NB4 (cell line): Measurements from ENCODE around the gene TSPAN18.

Experiments used
- DNase-seq: peaks from one replicate; pipeline ENCODE4 v3.0.0; 2010; ENCODE audit warnings: low read depth
- H3K4me3 ChIP-seq: one replicate; pipeline ENCODE4 v1.5.1; 2011; ENCODE audit warnings: mild to moderate bottlenecking, low read depth, low read length, moderate library complexity
- MYC ChIP-seq: IDR thresholded peaks from 2 replicates; pipeline ENCODE4 v1.6.1; 2011; ENCODE audit warnings: low read depth, low read length
- POLR2A ChIP-seq: IDR thresholded peaks from 2 replicates; pipeline ENCODE4 v1.6.1; 2011; ENCODE audit warnings: mild to moderate bottlenecking; ENCODE audit not compliant: insufficient read length; ENCODE audit errors: extremely low read depth
- TF ChIP-seq, protein P1 (sequence below): IDR thresholded peaks from one replicate; pipeline ENCODE4 v1.5.1; 2012; ENCODE audit warnings: low read depth, low read length
- TF ChIP-seq, protein P2 (sequence below): IDR thresholded peaks from 2 replicates; pipeline ENCODE4 v1.6.1; 2011; ENCODE audit warnings: low read depth, low read length

The TSPAN18 gene

DNA sequence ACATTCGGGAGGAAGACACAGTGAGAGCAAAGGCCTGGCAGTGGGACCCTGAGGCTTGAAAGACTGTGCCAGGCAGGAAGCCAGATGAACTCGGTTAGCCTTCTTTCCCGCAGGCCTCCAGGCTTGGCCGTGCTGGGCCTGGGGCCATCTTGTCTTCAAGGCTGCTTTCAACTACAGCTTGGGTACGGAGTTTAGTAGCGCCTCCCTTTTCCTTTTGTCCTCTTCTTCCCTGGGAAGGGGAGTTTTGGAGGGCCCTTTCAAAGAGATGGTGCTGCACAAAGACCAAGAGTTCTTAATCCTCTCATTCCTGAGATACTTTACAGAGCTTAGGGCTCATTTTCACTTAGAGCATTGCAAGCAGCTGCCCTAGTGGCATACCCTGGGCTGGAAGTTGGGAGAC, 136.5 kb downstream of the TSPAN18 start:
- H3K4me3 ChIP-seq: no peak overlapping the region
- TF ChIP-seq POLR2A (no peak), MYC (no peak)
- TF ChIP-seq, protein P1, sequence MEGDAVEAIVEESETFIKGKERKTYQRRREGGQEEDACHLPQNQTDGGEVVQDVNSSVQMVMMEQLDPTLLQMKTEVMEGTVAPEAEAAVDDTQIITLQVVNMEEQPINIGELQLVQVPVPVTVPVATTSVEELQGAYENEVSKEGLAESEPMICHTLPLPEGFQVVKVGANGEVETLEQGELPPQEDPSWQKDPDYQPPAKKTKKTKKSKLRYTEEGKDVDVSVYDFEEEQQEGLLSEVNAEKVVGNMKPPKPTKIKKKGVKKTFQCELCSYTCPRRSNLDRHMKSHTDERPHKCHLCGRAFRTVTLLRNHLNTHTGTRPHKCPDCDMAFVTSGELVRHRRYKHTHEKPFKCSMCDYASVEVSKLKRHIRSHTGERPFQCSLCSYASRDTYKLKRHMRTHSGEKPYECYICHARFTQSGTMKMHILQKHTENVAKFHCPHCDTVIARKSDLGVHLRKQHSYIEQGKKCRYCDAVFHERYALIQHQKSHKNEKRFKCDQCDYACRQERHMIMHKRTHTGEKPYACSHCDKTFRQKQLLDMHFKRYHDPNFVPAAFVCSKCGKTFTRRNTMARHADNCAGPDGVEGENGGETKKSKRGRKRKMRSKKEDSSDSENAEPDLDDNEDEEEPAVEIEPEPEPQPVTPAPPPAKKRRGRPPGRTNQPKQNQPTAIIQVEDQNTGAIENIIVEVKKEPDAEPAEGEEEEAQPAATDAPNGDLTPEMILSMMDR: no peak
- TF ChIP-seq, protein P2, sequence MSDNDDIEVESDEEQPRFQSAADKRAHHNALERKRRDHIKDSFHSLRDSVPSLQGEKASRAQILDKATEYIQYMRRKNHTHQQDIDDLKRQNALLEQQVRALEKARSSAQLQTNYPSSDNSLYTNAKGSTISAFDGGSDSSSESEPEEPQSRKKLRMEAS: no peak
- no peak for DNase-seq

DNA sequence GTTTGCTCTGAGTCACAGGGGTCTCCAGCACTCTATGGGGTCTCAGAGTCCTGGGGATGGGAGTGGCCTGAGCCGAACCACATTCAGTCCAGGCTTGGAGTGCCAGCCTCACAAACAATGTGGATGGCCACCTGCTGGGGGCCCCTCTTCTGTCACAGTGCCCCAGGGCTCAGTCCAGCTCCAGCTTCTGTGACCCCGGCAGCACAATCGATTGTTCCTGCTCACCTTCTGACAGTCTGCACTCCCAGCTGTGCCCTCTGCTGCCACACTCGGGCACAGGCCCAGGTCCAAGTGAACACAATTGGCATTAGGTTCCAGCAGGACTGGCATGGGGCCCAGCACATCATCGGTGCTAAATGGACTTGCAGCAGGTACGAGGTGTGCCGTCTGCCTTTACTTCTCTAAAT, 139.1 kb downstream of the TSPAN18 start:
- TF ChIP-seq, protein P1: no peak
- TF ChIP-seq MYC (no peak), POLR2A (no peak)
- TF ChIP-seq, protein P2: no peak
- DNase-seq: no peak
- H3K4me3 ChIP-seq: no peak overlapping the region

DNA sequence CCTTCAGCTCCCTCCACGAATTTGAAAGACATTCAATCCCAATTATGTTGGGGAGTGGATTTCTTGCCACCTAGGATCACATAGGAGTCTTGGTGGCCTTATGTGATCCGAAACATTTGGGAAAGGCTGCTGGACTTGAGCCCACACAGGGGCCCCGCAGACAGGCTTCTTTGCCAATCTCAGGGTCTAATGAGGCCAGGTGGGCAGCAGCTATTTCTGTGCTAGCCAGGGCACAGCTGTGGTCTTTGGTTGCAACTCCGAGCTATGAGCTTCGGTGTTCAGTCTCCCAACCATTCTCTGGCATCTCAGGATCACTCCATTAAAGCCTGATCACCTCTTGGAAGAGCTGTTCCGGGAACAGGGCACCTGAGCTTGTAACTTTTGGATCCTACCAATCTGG, 139.5 kb downstream of the TSPAN18 start:
- TF ChIP-seq, protein P1: no peak
- TF ChIP-seq MYC: no peak
- TF ChIP-seq, protein P2: no peak
- TF ChIP-seq POLR2A: no peak
- H3K4me3 ChIP-seq: no peak overlapping the region
- no peak for DNase-seq

DNA sequence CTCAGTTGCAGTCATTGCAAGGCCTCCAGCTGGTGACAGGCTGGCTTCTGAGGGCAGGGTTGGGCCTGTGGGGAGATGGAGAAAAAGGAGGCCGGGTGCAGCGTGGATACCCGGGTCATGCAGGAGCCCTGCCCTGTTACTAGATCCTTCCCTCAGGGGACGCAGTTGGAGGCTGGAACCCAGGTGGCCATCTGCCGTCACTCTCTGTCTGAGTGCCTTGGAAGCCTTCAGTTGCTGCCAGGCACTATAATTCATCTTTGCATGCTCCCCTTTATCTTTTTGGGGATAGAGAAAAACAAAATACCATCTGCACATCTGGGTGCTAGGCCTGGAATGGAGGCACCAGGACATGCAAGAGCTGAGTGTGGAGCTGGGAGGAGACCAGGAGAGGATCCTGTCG, 141.3 kb downstream of the TSPAN18 start:
- no peak for TF ChIP-seq MYC
- TF ChIP-seq, protein P2: no peak
- no peak for TF ChIP-seq POLR2A
- TF ChIP-seq, protein P1: no peak
- no peak for DNase-seq
- H3K4me3 ChIP-seq: no peak overlapping the region

DNA sequence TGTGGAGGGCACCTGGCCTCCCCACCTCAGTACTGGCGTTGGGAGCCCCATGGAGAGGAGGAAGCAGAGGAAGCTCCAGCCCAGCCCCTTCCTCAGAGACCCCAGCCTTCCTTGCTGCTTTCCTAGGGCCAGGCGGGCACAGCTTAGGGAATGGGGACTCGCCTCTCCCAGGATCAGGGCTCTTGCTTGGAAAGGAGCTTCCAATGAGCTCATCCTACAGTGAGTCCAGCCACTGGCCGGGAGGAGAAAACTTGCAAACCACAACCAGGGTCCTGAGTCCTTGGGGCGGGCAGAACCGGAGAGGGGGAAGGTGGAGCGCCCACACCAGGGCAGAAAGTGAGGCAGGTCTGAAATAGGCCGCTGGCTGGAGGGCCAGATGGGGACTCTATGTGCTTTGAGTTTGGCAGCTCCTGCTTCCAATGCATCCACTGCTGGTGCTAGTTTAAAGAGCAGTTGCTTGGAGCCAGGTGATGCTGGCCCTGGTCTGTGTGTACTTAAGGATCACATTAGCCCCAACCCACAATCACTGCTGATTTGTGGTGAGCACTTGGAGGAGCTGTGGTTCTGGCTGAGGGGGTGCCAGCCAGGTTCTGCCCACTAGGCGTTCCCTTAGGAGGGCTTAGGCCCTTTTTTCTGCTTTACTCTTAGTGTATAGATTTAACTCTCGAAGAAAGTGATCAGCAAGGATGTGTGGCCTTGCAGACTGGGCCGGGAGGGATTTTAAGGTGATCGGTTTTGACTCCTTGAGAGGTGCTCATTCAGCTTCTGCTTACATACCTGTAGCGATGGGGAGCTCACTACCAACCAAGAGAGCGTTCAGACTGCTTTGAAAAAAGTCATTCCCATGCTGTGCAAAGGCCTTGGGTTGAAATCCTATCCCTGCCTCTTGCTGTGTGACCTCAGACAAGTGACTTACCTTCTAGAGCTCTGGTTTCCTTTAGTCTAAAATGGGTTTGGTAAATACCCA, 142.0 kb downstream of the TSPAN18 start:
- no peak for DNase-seq

More for the DNA sequence above, 142.0 kb downstream of the TSPAN18 start:
- H3K4me3 ChIP-seq: no peak overlapping the region
- no peak for TF ChIP-seq POLR2A
- TF ChIP-seq MYC: no peak
- TF ChIP-seq, protein P2: no peak
- TF ChIP-seq, protein P1: no peak
